HepG2 (cell line): ENCODE results near the gene PRR12. TPM values are rescaled to one million over a fixed set of nuclear protein-coding genes. Genes with fewer than 3 reads are reported as not detected.
A peak's percentile ranks its signal among the peaks of the same experiment; 100 is the strongest.

Source experiments
- ARNT ChIP-seq: fragments of 450-650 bp; IDR thresholded peaks from 2 replicates; pipeline ENCODE4 v1.6.1; 2017
- ASH2L ChIP-seq: fragments of 300-600, 200-600 bp; sonication (generic); IDR thresholded peaks from 2 replicates; pipeline ENCODE4 v1.7.0; 2017; ENCODE audit warnings: low read depth, mild to moderate bottlenecking, moderate library complexity, mixed read lengths, low read length; ENCODE audit not compliant: insufficient read length
- FOXA3 ChIP-seq: IDR thresholded peaks from 2 replicates; pipeline ENCODE4 v1.6.1; 2016; ENCODE audit warnings: missing genetic modification reagents, missing compliant biosample characterization
- GATAD1 ChIP-seq: IDR thresholded peaks from 2 replicates; pipeline ENCODE4 v1.6.1; 2016; ENCODE audit warnings: missing genetic modification reagents, missing compliant biosample characterization
- HIC2 ChIP-seq: sonication (generic); formaldehyde crosslinking; IDR thresholded peaks from 2 replicates; pipeline ENCODE4 v1.9.0; 2022; ENCODE audit warnings: low read depth, missing genetic modification reagents
- HOXA7 ChIP-seq: sonication (generic); formaldehyde crosslinking; IDR thresholded peaks from 2 replicates; pipeline ENCODE4 v1.8.1; 2022; ENCODE audit warnings: mild to moderate bottlenecking, missing genetic modification reagents, moderate library complexity
- JUN ChIP-seq: sonication (generic); formaldehyde crosslinking; IDR thresholded peaks from 2 replicates; pipeline ENCODE4 v1.4.0; 2020; ENCODE audit warnings: mild to moderate bottlenecking, missing genetic modification reagents
- KLF16 ChIP-seq, 2 experiments: sonication (generic) in 1 of 2; formaldehyde crosslinking in 1 of 2; IDR thresholded peaks; 2 replicates each; pipeline versions ENCODE4 v1.6.1 to v1.8.0; 2016 to 2023; ENCODE audit warnings: missing genetic modification reagents in 2 of 2, missing compliant biosample characterization in 1 of 2
- MAX ChIP-seq: IDR thresholded peaks from 2 replicates; pipeline ENCODE4 v1.6.1; 2012; ENCODE audit warnings: inconsistent platforms
- MTA1 ChIP-seq: sonication (generic); formaldehyde crosslinking; IDR thresholded peaks from 2 replicates; pipeline ENCODE4 v1.4.0; 2020; ENCODE audit warnings: missing genetic modification reagents, mild to moderate bottlenecking, borderline replicate concordance
- NONO ChIP-seq, 2 experiments: fragments of 450-650 bp in 1 of 2; sonication (generic) in 1 of 2; formaldehyde crosslinking in 1 of 2; IDR thresholded peaks in 1 of 2; conservative IDR thresholded peaks in 1 of 2; 2 replicates each; pipeline versions ENCODE4 v1.6.1 to v1.8.0; 2017 to 2022; ENCODE audit warnings: mild to moderate bottlenecking in 1 of 2, missing genetic modification reagents in 1 of 2, moderate library complexity in 1 of 2
- POLR2AphosphoS2 ChIP-seq: IDR thresholded peaks from 2 replicates; pipeline ENCODE4 v1.6.1; 2011; ENCODE audit warnings: low read depth, low read length, improper control_type of control experiment
- SP1 ChIP-seq, 2 experiments: fragments of 450-650 bp in 1 of 2; sonication (generic) in 1 of 2; formaldehyde crosslinking in 1 of 2; IDR thresholded peaks; 2 replicates each; pipeline versions ENCODE4 v1.4.0 to v1.6.1; 2016 to 2020; ENCODE audit warnings: missing genetic modification reagents in 1 of 2
- TCF7L2 ChIP-seq: IDR thresholded peaks from 2 replicates; pipeline ENCODE4 v1.6.1; 2011; ENCODE audit warnings: mild to moderate bottlenecking, low read depth, low read length, moderate library complexity
- TP53 ChIP-seq: sonication (generic); formaldehyde crosslinking; conservative IDR thresholded peaks from 2 replicates; pipeline ENCODE4 v1.4.0; 2020; ENCODE audit warnings: missing genetic modification reagents
- ZFP1 ChIP-seq: IDR thresholded peaks from 2 replicates; pipeline ENCODE4 v1.6.1; 2016
- ZKSCAN1 ChIP-seq: fragments of 150-350 bp; IDR thresholded peaks from 2 replicates; pipeline ENCODE4 v1.6.1; 2014; ENCODE audit warnings: low read length
- ZNF670 ChIP-seq: sonication (generic); formaldehyde crosslinking; IDR thresholded peaks from 2 replicates; pipeline ENCODE4 v1.8.0; 2022; ENCODE audit warnings: mild to moderate bottlenecking, missing genetic modification reagents, borderline replicate concordance
- ZNF724P ChIP-seq: sonication (generic); formaldehyde crosslinking; IDR thresholded peaks from 2 replicates; pipeline ENCODE4 v1.8.0; 2022; ENCODE audit warnings: missing genetic modification reagents, borderline replicate concordance
- ZNF83 ChIP-seq: sonication (generic); formaldehyde crosslinking; IDR thresholded peaks from 2 replicates; pipeline ENCODE4 v1.4.0; 2020; ENCODE audit warnings: missing genetic modification reagents, mild to moderate bottlenecking, borderline replicate concordance
- polyA plus RNA-seq, 8 experiments: library from polyadenylated mRNA; depleted of rRNA in 3 of 8; stranded (reverse) in 7 of 8; unstranded in 1 of 8; fragments of >200 nt; fragmentation: Illumina TruSeq in 4 of 8; extraction: Trizol in 4 of 8; gene quantifications; 2 replicates each; pipeline versions ENCODE4 v1.2.1 to v1.2.3, GENCODE V29; 2011 to 2016; ENCODE audit warnings: low read depth in 4 of 8, missing spikeins in 1 of 8, mixed read lengths in 1 of 8; ENCODE audit not compliant: insufficient read depth in 1 of 8
- total RNA-seq, 5 experiments: library from RNA; depleted of rRNA; stranded (reverse); fragments of >200 nt; fragmentation: Illumina TruSeq; extraction: Trizol; gene quantifications; 2 replicates each; pipeline ENCODE4 v1.2.3, GENCODE V29; 2016; ENCODE audit warnings: low read depth in 1 of 5
- TF ChIP-seq, protein P1 (sequence below): sonication (generic); formaldehyde crosslinking; IDR thresholded peaks from 2 replicates; pipeline ENCODE4 v1.5.0; 2020; ENCODE audit warnings: mild to moderate bottlenecking, missing genetic modification reagents, borderline replicate concordance
- TF ChIP-seq, protein P2 (sequence below), 2 experiments: fragments of 450-650 bp in 1 of 2; sonication (generic) in 1 of 2; formaldehyde crosslinking; IDR thresholded peaks; 2 replicates each; pipeline versions ENCODE4 v1.5.0 to v1.8.0; 2020 to 2022; ENCODE audit warnings: mild to moderate bottlenecking in 1 of 2, missing genetic modification reagents in 1 of 2

Gene PRR12
- total and polyA plus RNA-seq, 2 of the 13 experiments (the other 11 are each of a cell fraction or from before 2014, with no cell fraction given): 0.62 to 1.5 TPM

GRCh38 chr19:49591731-49592485 lies 926 bp downstream of the PRR12 start (continued):
- TF ChIP-seq KLF16 (CRISPR knock-in tag; IDR thresholded peaks at IDR 0.05): no peak
- TF ChIP-seq FOXA3: no peak
- no peak for TF ChIP-seq JUN (CRISPR knock-in tag)
- peak; percentile 24; the same call in 1 of the 2 replicates for TF ChIP-seq MAX
- no peak for TF ChIP-seq ARNT
- peak; percentile 14 for TF ChIP-seq ASH2L
- no peak for TF ChIP-seq ZNF670
- TF ChIP-seq TCF7L2: no peak
- no peak for TF ChIP-seq ZFP1 (CRISPR knock-in tag)
- TF ChIP-seq ZNF724P: no peak
- TF ChIP-seq, protein P1, sequence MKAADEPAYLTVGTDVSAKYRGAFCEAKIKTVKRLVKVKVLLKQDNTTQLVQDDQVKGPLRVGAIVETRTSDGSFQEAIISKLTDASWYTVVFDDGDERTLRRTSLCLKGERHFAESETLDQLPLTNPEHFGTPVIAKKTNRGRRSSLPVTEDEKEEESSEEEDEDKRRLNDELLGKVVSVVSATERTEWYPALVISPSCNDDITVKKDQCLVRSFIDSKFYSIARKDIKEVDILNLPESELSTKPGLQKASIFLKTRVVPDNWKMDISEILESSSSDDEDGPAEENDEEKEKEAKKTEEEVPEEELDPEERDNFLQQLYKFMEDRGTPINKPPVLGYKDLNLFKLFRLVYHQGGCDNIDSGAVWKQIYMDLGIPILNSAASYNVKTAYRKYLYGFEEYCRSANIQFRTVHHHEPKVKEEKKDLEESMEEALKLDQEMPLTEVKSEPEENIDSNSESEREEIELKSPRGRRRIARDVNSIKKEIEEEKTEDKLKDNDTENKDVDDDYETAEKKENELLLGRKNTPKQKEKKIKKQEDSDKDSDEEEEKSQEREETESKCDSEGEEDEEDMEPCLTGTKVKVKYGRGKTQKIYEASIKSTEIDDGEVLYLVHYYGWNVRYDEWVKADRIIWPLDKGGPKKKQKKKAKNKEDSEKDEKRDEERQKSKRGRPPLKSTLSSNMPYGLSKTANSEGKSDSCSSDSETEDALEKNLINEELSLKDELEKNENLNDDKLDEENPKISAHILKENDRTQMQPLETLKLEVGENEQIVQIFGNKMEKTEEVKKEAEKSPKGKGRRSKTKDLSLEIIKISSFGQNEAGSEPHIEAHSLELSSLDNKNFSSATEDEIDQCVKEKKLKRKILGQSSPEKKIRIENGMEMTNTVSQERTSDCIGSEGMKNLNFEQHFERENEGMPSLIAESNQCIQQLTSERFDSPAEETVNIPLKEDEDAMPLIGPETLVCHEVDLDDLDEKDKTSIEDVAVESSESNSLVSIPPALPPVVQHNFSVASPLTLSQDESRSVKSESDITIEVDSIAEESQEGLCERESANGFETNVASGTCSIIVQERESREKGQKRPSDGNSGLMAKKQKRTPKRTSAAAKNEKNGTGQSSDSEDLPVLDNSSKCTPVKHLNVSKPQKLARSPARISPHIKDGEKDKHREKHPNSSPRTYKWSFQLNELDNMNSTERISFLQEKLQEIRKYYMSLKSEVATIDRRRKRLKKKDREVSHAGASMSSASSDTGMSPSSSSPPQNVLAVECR: no peak; the same call in 1 of the 2 replicates
- TF ChIP-seq, protein P2, sequence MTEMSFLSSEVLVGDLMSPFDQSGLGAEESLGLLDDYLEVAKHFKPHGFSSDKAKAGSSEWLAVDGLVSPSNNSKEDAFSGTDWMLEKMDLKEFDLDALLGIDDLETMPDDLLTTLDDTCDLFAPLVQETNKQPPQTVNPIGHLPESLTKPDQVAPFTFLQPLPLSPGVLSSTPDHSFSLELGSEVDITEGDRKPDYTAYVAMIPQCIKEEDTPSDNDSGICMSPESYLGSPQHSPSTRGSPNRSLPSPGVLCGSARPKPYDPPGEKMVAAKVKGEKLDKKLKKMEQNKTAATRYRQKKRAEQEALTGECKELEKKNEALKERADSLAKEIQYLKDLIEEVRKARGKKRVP (CRISPR knock-in tag; IDR thresholded peaks at IDR 0.05): no peak
- no peak for TF ChIP-seq SP1 (IDR thresholded peaks at IDR 0.05)
- 0 out of 2 replicates have a peak, but pooled peaks have one; percentile 13 for TF ChIP-seq SP1 (CRISPR knock-in tag; IDR thresholded peaks at IDR 0.05)
- TF ChIP-seq ZKSCAN1: no peak
- TF ChIP-seq POLR2AphosphoS2: no peak
- peak; percentile 37; the same call in 1 of the 2 replicates for TF ChIP-seq MTA1 (CRISPR knock-in tag)
- no peak for TF ChIP-seq ZNF83
- TF ChIP-seq HOXA7: 0 out of 2 replicates have a peak, but pooled peaks have one; percentile 26
- TF ChIP-seq TP53 (CRISPR knock-in tag): no peak
- no peak for TF ChIP-seq NONO (IDR thresholded peaks at IDR 0.05)
- peak; percentile 43; the same call in 1 of the 2 replicates for TF ChIP-seq NONO (CRISPR knock-in tag; conservative IDR thresholded peaks at IDR 0.05)
- TF ChIP-seq HIC2 (CRISPR knock-in tag): no peak
- no peak for TF ChIP-seq GATAD1 (CRISPR knock-in tag)
